IMR-90 (cell line): ENCODE measurements around the gene SLC6A4.

Source experiments
- BHLHE40 ChIP-seq: fragments of 150-350 bp; IDR thresholded peaks from 2 replicates; pipeline ENCODE4 v1.6.1; 2016; ENCODE audit warnings: mild to moderate bottlenecking, low read depth, low read length
- MAZ ChIP-seq: IDR thresholded peaks from 2 replicates; pipeline ENCODE4 v1.6.1; 2012; ENCODE audit warnings: low read depth, mild to moderate bottlenecking, low read length, improper control_type of control experiment, moderate library complexity, borderline replicate concordance
- POLR2A ChIP-seq: IDR thresholded peaks from 2 replicates; pipeline ENCODE4 v1.6.1; 2012; ENCODE audit warnings: mild to moderate bottlenecking, low read depth, low read length
- RAD21 ChIP-seq: IDR thresholded peaks from 2 replicates; pipeline ENCODE4 v1.6.1; 2012; ENCODE audit warnings: low read length, improper control_type of control experiment
- TF ChIP-seq, protein P1 (sequence below): conservative IDR thresholded peaks from 2 replicates; pipeline ENCODE4 v1.5.1; 2012; ENCODE audit warnings: mild to moderate bottlenecking, low read depth, low read length, improper control_type of control experiment

DNA sequence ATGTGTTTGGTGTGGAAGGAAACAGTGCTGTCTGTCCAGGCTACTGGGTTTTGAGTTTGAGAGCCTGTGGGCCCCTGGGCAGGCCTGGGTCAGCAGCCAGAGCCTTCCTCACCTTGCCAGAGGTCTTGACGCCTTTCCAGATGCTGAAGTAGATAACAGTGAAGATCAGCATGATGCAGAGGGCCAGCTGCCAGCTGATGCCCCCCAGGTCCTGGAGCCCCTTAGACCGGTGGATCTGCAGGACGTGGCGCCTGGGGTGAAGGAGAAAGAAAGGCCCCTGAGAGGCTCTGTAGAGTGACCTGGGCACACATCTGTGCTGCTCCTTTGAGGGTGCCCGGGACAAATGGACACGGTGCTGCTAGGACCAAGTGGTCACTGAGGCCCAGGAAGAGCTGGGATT lies 18.4 kb downstream of the SLC6A4 start:
- TF ChIP-seq POLR2A (no peak), BHLHE40 (no peak), MAZ (no peak), RAD21 (no peak)
- TF ChIP-seq, protein P1, sequence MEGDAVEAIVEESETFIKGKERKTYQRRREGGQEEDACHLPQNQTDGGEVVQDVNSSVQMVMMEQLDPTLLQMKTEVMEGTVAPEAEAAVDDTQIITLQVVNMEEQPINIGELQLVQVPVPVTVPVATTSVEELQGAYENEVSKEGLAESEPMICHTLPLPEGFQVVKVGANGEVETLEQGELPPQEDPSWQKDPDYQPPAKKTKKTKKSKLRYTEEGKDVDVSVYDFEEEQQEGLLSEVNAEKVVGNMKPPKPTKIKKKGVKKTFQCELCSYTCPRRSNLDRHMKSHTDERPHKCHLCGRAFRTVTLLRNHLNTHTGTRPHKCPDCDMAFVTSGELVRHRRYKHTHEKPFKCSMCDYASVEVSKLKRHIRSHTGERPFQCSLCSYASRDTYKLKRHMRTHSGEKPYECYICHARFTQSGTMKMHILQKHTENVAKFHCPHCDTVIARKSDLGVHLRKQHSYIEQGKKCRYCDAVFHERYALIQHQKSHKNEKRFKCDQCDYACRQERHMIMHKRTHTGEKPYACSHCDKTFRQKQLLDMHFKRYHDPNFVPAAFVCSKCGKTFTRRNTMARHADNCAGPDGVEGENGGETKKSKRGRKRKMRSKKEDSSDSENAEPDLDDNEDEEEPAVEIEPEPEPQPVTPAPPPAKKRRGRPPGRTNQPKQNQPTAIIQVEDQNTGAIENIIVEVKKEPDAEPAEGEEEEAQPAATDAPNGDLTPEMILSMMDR = no peak
